T-helper 2 cell treated with Interferon-gamma antibody and Interleukin-4, amounts not matched to agents 100 ng/mL and 5 ng/mL, for 36 hours (primary cell): ENCODE measurements around the gene PIK3R5. TPM values are rescaled to one million over a fixed set of nuclear protein-coding genes. Genes with fewer than 3 reads are reported as not detected.

Experiments
- intact Hi-C: fragments of 100-400 bp; cut with micrococcal nuclease; formaldehyde crosslinking; loops from one replicate; pipeline ENCODE4 v1.15.1; 2023
- total RNA-seq: library from RNA; stranded (reverse); gene quantifications from 2 replicates; pipeline ENCODE4 v1.2.3, GENCODE V29; 2022

Gene PIK3R5
- total RNA-seq, 1 donor from 2014 or later, result 56.2 TPM

GRCh38 chr17:8880466-8880865 is 85.0 kb downstream of the PIK3R5 start:
- intact Hi-C loops, result no loop called here

- intact Hi-C loops, result no loop called here
Measured at GRCh38 chr17:8879410-8879809, 86.1 kb downstream of the PIK3R5 start.

- intact Hi-C loops, result no loop called here
Measured at GRCh38 chr17:8877984-8878383, 87.5 kb downstream of the PIK3R5 start.

- intact Hi-C loops, result no loop called here
Measured at GRCh38 chr17:8875957-8876356, 89.5 kb downstream of the PIK3R5 start.

GRCh38 chr17:8875436-8875835 is 90.1 kb downstream of the PIK3R5 start:
- intact Hi-C loops, result no loop called here

- intact Hi-C loops, result no loop called here
Measured at GRCh38 chr17:8873801-8874715, 91.4 kb downstream of the PIK3R5 start.

GRCh38 chr17:8872705-8873435 is 92.6 kb downstream of the PIK3R5 start:
- intact Hi-C loops, result no loop called here

GRCh38 chr17:8872036-8872704 is 93.3 kb downstream of the PIK3R5 start:
- intact Hi-C loops, result no loop called here

GRCh38 chr17:8871081-8871581 is 94.4 kb downstream of the PIK3R5 start:
- intact Hi-C loops, result no loop called here

- intact Hi-C loops, result no loop called here
Measured at GRCh38 chr17:8870406-8871040, 95.0 kb downstream of the PIK3R5 start.

- intact Hi-C loops, result loop anchor here (10.0 kb wide), 1 partner anchor 124 kb away; the partner anchor contains the start of gene CCDC42
Measured at GRCh38 chr17:8869114-8869815, 96.2 kb downstream of the PIK3R5 start.

- intact Hi-C loops, result loop anchor here (10.0 kb wide), 1 partner anchor 124 kb away; the partner anchor contains the start of gene CCDC42
Measured at GRCh38 chr17:8868529-8868951, 97.0 kb downstream of the PIK3R5 start.

GRCh38 chr17:8868092-8868491 is 97.4 kb downstream of the PIK3R5 start:
- intact Hi-C loops, result loop anchor here (10.0 kb wide), 1 partner anchor 123 kb away; the partner anchor contains the start of gene CCDC42

- intact Hi-C loops, result loop anchor here (10.0 kb wide), 1 partner anchor 123 kb away; the partner anchor contains the start of gene CCDC42
Measured at GRCh38 chr17:8867361-8867981, 98.0 kb downstream of the PIK3R5 start, which contains the start of gene PIK3R6. Gene PIK3R6 (minus strand): TSS chr17:8867674. CDS start chr17:8849794, 17,880 bp downstream.

- intact Hi-C loops, result loop anchor here (10.0 kb wide), 1 partner anchor 121 kb away; the partner anchor contains the start of gene CCDC42
Measured at GRCh38 chr17:8865811-8866210, 99.7 kb downstream of the PIK3R5 start.

- intact Hi-C loops, result loop anchor here (10.0 kb wide), 1 partner anchor 121 kb away; the partner anchor contains the start of gene CCDC42
Measured at GRCh38 chr17:8865385-8865784, 100.1 kb downstream of the PIK3R5 start.

- intact Hi-C loops, result loop anchor here (10.0 kb wide), 1 partner anchor 118 kb away; the partner anchor contains the start of gene CCDC42
Measured at GRCh38 chr17:8862213-8863056, 103.1 kb downstream of the PIK3R5 start.

- intact Hi-C loops, result loop anchor here (10.0 kb wide), 1 partner anchor 117 kb away; the partner anchor contains the start of gene CCDC42
Measured at GRCh38 chr17:8861495-8862181, 103.9 kb downstream of the PIK3R5 start.
